Liver (tissue), 9 donors: ENCODE results near the gene AMN1. TPM values are rescaled to one million over a fixed set of nuclear protein-coding genes. Genes with fewer than 3 reads are reported as not detected.

Experiments used
- DNase-seq: peaks from one replicate; pipeline ENCODE4 v3.0.0-alpha.2; 2017; ENCODE audit warnings: low spot score
- H3K27ac ChIP-seq, 2 donors: one replicate each; pipeline ENCODE4 v1.7.0; 2013; ENCODE audit warnings: inconsistent platforms in 2 of 2, low read length in 2 of 2, control low read depth in 1 of 2, low read depth in 1 of 2, mild to moderate bottlenecking in 1 of 2
- H3K27me3 ChIP-seq, 4 donors: one replicate each; pipeline versions ENCODE4 v1.6.1 to v1.7.0; 2013; ENCODE audit warnings: low read length in 3 of 4, inconsistent platforms in 1 of 4, mild to moderate bottlenecking in 1 of 4, moderate library complexity in 1 of 4; ENCODE audit not compliant: control insufficient read depth in 4 of 4, insufficient read depth in 4 of 4
- H3K36me3 ChIP-seq, 4 donors: one replicate each; pipeline versions ENCODE4 v1.6.1 to v1.7.0; 2013; ENCODE audit warnings: low read length in 3 of 4, mild to moderate bottlenecking in 3 of 4, low read depth in 1 of 4, moderate library complexity in 1 of 4; ENCODE audit not compliant: control insufficient read depth in 4 of 4, insufficient read depth in 3 of 4
- H3K4me1 ChIP-seq, 4 donors: one replicate each; pipeline versions ENCODE4 v1.6.1 to v1.7.0; 2013; ENCODE audit warnings: low read length in 3 of 4, mild to moderate bottlenecking in 3 of 4, moderate library complexity in 1 of 4; ENCODE audit not compliant: control insufficient read depth in 4 of 4, insufficient read depth in 4 of 4
- H3K4me3 ChIP-seq, 3 donors: one replicate each; pipeline versions ENCODE4 v1.6.1 to v1.7.0; 2013; ENCODE audit warnings: low read length in 3 of 3, control low read depth in 1 of 3, low read depth in 1 of 3, mild to moderate bottlenecking in 1 of 3
- H3K9ac ChIP-seq, 2 donors: one replicate each; pipeline ENCODE4 v1.7.0; 2013; ENCODE audit warnings: low read length in 2 of 2, mild to moderate bottlenecking in 2 of 2, moderate library complexity in 2 of 2, control low read depth in 1 of 2, low read depth in 1 of 2
- H3K9me3 ChIP-seq, 4 donors: one replicate each; pipeline versions ENCODE4 v1.6.1 to v1.7.0; 2013; ENCODE audit warnings: low read length in 3 of 4; ENCODE audit not compliant: control insufficient read depth in 4 of 4
- FOXA2 ChIP-seq: IDR thresholded peaks from 2 replicates; pipeline ENCODE4 v1.6.1; 2016; ENCODE audit warnings: antibody characterized with exemption
- GABPA ChIP-seq, 2 donors: IDR thresholded peaks in 1 of 2; conservative IDR thresholded peaks in 1 of 2; 2 replicates each; pipeline ENCODE4 v1.6.1; 2016; ENCODE audit warnings: antibody characterized with exemption in 2 of 2, mild to moderate bottlenecking in 1 of 2, moderate library complexity in 1 of 2
- HNF4A ChIP-seq, 2 donors: conservative IDR thresholded peaks; 2 replicates each; pipeline ENCODE4 v1.6.1; 2016; ENCODE audit warnings: antibody characterized with exemption in 2 of 2, mild to moderate bottlenecking in 2 of 2
- RAD21 ChIP-seq, 2 donors: IDR thresholded peaks; 2 replicates each; pipeline ENCODE4 v1.6.1; 2016; ENCODE audit warnings: antibody characterized with exemption in 2 of 2, mild to moderate bottlenecking in 2 of 2
- SP1 ChIP-seq: IDR thresholded peaks from 2 replicates; pipeline ENCODE4 v1.6.1; 2018; ENCODE audit warnings: antibody characterized with exemption, mild to moderate bottlenecking
- YY1 ChIP-seq: IDR thresholded peaks from 2 replicates; pipeline ENCODE4 v1.6.1; 2016; ENCODE audit warnings: antibody characterized with exemption, mild to moderate bottlenecking
- WGBS: extraction: QIAGEN DNeasy Blood & Tissue Kit; methylation state at CpG from one replicate; pipeline ENCODE4 v1.1.7; 2013; 5-methylcytosine and 5-hydroxymethylcytosine counted together
- polyA plus RNA-seq, 2 donors: library from polyadenylated mRNA; stranded (reverse) in 1 of 2; unstranded in 1 of 2; fragments of 200-250 nt in 1 of 2; fragments of >200 nt in 1 of 2; fragmentation: Nextera tagmentation in 1 of 2; extraction: Ambion mirVana in 1 of 2; gene quantifications; one replicate each; pipeline versions ENCODE4 v1.2.1 to v1.2.3, GENCODE V29; 2013 to 2015
- total RNA-seq, 2 donors: library from RNA; depleted of rRNA; stranded (reverse); fragments of >200 nt; gene quantifications; one replicate each; pipeline ENCODE4 v1.2.3, GENCODE V29; 2014
- TF ChIP-seq, protein P1 (sequence below): IDR thresholded peaks from 2 replicates; pipeline ENCODE4 v1.6.1; 2016; ENCODE audit warnings: antibody characterized with exemption
- TF ChIP-seq, protein P2 (sequence below): IDR thresholded peaks from 2 replicates; pipeline ENCODE4 v1.6.1; 2016; ENCODE audit warnings: antibody characterized with exemption
- TF ChIP-seq, protein P3 (sequence below): IDR thresholded peaks from 2 replicates; pipeline ENCODE4 v1.6.1; 2016; ENCODE audit warnings: antibody characterized with exemption
- TF ChIP-seq, protein P4 (sequence below): IDR thresholded peaks from 2 replicates; pipeline ENCODE4 v1.6.1; 2016; ENCODE audit warnings: antibody characterized with exemption, mild to moderate bottlenecking
- donor health status: healthy.
- donor health status: healthy.
- donor health status: healthy.
- donor health status: healthy.
- donor health status: healthy.

Gene AMN1
- total and polyA plus RNA-seq, 4 donors = 1.9 to 5.2 (median 3.7) TPM

DNA sequence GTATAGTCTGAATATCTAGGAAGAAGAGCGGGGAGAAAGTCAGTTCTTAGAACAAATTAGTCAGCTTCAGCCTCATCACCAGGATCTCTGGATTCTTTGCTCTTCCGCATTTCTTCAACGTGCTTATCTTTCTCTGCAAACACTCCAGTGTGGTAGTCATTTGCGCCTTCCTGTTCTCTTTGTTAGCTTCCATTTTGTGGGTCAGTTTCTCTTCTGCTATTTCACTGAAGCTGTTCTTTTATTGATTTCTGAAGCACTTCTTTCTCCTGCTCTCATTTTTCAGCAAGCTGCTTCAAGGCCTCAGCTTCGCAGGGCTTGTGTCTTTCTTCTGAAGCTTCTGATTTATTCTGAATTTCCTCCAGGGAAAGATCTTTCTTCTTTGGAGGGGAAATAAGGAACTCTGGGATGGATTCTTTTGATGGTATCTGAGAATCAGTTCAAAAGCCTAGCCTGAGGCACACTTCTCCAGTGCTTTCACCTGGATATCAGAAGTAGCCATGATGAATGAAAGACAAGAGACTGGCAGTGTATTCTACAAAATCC lies 13.5 kb downstream of the AMN1 start:
- DNase-seq = no peak

DNA sequence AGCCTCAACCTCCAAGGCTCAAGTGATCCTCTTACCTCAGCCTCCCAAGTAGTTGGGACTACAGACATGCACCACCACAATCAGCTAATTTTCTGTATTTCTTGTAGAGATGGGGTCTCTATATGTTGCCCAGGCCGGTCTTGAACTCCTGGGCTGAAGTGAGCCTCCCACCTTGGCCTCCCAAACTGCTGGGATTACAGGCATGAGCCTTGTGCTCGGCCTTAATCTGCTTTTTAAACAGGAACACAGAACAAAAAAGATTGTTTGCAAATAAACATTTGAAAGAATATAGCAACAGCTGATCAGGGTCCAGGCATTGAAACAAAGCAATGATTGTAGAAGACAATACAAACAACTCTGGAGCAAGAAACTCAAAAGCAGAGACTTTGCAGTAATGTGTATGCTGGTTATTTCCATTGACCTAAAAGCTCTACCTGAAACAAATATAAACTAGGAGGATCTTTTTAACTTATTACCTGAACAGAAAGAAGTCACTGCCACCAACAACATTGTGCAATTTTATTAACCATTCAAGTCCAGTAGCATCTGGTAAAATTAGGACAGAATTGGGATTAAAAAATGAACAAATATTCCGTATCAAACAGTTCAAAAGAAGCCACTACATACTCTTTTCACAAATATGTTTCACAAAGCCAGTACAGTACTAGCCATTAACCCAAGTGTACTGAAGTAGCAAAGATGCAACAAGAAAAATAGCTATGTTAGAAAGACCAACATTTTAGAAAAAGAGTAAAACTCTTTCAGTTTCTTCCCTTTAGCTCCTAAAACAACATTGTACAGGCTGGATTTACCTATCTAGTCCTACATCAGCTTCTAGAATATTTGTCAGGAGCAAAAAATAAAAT lies 14.2 kb downstream of the AMN1 start:
- no peaks in the 10 kb centered on the region for H3K9me3 ChIP-seq
- TF ChIP-seq, protein P1, sequence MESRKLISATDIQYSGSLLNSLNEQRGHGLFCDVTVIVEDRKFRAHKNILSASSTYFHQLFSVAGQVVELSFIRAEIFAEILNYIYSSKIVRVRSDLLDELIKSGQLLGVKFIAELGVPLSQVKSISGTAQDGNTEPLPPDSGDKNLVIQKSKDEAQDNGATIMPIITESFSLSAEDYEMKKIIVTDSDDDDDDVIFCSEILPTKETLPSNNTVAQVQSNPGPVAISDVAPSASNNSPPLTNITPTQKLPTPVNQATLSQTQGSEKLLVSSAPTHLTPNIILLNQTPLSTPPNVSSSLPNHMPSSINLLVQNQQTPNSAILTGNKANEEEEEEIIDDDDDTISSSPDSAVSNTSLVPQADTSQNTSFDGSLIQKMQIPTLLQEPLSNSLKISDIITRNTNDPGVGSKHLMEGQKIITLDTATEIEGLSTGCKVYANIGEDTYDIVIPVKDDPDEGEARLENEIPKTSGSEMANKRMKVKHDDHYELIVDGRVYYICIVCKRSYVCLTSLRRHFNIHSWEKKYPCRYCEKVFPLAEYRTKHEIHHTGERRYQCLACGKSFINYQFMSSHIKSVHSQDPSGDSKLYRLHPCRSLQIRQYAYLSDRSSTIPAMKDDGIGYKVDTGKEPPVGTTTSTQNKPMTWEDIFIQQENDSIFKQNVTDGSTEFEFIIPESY = no peak
- TF ChIP-seq RAD21 (IDR thresholded peaks at IDR 0.05) (no peak), HNF4A (conservative IDR thresholded peaks at IDR 0.05) (no peak)
- TF ChIP-seq, protein P2, sequence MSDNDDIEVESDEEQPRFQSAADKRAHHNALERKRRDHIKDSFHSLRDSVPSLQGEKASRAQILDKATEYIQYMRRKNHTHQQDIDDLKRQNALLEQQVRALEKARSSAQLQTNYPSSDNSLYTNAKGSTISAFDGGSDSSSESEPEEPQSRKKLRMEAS = no peak
- TF ChIP-seq, protein P3, sequence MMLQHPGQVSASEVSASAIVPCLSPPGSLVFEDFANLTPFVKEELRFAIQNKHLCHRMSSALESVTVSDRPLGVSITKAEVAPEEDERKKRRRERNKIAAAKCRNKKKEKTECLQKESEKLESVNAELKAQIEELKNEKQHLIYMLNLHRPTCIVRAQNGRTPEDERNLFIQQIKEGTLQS = no peak
- peak overlapping the region in 1 of 2 donors; percentile 38 for H3K27ac ChIP-seq
- H3K36me3 ChIP-seq = no peaks in the 10 kb centered on the region
- no peaks in the 10 kb centered on the region for H3K4me1 ChIP-seq
- no peak overlapping the region for H3K4me3 ChIP-seq
- no peak for DNase-seq
- WGBS = 95% methylated on average over 3 of the region's 3 CpGs
- H3K27me3 ChIP-seq = no peaks in the 10 kb centered on the region
- H3K9ac ChIP-seq = no peak overlapping the region

More for the DNA sequence above, 13.5 kb downstream of the AMN1 start:
- Histone ChIP-seq H3K9me3 (no peaks in the 10 kb centered on the region), H3K36me3 (no peaks in the 10 kb centered on the region), H3K27ac (peak overlapping the region in 1 of 2 donors; percentile 38), H3K9ac (no peak overlapping the region), H3K4me3 (no peak overlapping the region), H3K4me1 (no peaks in the 10 kb centered on the region), H3K27me3 (no peaks in the 10 kb centered on the region)
- WGBS = 66% methylated on average over 5 of the region's 5 CpGs
- TF ChIP-seq FOXA2 = no peak
- TF ChIP-seq GABPA (IDR thresholded peaks at IDR 0.05 in 1 of 2, conservative IDR thresholded peaks at IDR 0.05 in 1 of 2) = no peak
- no peak for TF ChIP-seq SP1
- TF ChIP-seq YY1 = peak; percentile 81
- TF ChIP-seq, protein P2 = peak; percentile 39
- TF ChIP-seq, protein P4, sequence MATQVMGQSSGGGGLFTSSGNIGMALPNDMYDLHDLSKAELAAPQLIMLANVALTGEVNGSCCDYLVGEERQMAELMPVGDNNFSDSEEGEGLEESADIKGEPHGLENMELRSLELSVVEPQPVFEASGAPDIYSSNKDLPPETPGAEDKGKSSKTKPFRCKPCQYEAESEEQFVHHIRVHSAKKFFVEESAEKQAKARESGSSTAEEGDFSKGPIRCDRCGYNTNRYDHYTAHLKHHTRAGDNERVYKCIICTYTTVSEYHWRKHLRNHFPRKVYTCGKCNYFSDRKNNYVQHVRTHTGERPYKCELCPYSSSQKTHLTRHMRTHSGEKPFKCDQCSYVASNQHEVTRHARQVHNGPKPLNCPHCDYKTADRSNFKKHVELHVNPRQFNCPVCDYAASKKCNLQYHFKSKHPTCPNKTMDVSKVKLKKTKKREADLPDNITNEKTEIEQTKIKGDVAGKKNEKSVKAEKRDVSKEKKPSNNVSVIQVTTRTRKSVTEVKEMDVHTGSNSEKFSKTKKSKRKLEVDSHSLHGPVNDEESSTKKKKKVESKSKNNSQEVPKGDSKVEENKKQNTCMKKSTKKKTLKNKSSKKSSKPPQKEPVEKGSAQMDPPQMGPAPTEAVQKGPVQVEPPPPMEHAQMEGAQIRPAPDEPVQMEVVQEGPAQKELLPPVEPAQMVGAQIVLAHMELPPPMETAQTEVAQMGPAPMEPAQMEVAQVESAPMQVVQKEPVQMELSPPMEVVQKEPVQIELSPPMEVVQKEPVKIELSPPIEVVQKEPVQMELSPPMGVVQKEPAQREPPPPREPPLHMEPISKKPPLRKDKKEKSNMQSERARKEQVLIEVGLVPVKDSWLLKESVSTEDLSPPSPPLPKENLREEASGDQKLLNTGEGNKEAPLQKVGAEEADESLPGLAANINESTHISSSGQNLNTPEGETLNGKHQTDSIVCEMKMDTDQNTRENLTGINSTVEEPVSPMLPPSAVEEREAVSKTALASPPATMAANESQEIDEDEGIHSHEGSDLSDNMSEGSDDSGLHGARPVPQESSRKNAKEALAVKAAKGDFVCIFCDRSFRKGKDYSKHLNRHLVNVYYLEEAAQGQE = no peak
